Stimulated activated CD8-positive, alpha-beta memory T cell treated with anti-CD3 and anti-CD28 coated beads, Interleukin-4, amount 100 ng/mL, for 1 hour (primary cell): ENCODE data around the gene CLPTM1L.
"Not testable (repeated sequence)": the region's sequence is repeated elsewhere in the genome, so short reads cannot be mapped to it uniquely, and the experiment has no call there.

ENCODE experiments used
- DNase-seq, 2 donors: peaks; one replicate each; pipeline ENCODE4 v3.0.0-alpha.2; 2020; ENCODE audit warnings: low read depth in 2 of 2, low spot score in 1 of 2

Gene CLPTM1L

GRCh38 chr5:1278216-1278615 lies 66.7 kb downstream of the CLPTM1L start:
- no peak for DNase-seq

- DNase-seq, result no peak
These were observed 67.1 kb downstream of the CLPTM1L start for GRCh38 chr5:1277781-1278180.

- DNase-seq, result no peak
These were observed 67.6 kb downstream of the CLPTM1L start for GRCh38 chr5:1277331-1277730.

DNA sequence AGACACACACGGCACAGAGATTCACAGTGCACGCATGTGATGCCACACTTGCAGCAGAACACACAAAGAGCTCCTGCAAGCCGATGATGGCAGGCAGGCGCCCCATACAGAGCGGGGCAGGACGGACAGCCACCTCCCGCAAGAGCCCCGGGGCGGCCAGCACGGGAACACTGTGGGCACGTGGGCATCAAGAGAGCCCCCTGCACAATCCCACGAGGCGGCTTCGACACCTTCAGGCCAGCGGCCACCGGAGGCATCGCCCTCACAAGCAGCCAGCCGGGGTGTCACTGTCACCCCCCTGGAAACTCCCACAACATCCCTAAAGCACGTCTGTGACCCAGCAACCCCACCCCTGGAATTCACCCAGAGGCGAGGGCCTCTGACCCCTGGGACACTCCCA lies 68.0 kb downstream of the CLPTM1L start:
- no peak for DNase-seq

DNA sequence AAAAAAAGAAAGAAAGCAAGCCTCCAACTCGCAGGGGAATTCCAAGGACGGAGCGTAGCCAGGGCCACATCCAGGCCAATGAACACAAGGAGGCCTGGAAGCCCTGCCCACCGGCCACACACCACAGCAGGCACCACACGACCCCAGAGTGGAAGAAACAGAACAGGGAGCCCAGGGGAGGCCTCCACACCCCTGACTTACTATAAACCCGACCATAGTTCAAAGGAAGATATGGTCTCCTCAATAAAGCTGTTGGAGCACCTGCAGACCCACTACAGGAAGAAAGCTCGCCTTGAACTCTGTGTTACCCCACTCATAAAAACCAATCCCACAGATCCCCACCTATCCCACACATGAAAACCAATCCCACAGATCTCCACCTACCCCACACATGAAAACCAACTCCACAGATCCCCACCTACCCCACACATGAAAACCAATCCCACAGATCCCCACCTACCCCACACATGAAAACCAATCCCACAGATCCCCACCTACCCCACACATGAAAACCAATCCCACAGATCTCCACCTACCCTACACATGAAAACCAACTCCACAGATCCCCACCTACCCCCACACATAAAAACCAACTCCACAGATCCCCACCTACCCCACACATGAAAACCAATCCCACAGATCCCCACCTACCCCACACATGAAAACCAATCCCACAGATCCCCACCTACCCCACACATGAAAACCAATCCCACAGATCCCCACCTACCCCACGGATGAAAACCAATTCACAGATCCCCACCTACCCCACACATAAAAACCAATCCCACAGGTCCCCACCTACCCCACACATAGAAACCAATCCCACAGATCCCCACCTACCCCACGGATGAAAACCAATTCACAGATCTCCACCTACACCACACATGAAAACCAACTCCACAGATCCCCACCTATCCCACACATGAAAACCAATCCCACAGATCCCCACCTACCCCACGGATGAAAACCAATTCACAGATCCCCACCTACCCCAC lies 69.2 kb downstream of the CLPTM1L start:
- not testable (repeated sequence) for DNase-seq

- DNase-seq, result no peak
These were observed 70.4 kb downstream of the CLPTM1L start for GRCh38 chr5:1274471-1274870.

GRCh38 chr5:1273745-1274144 lies 71.2 kb downstream of the CLPTM1L start:
- DNase-seq, result no peak

DNA sequence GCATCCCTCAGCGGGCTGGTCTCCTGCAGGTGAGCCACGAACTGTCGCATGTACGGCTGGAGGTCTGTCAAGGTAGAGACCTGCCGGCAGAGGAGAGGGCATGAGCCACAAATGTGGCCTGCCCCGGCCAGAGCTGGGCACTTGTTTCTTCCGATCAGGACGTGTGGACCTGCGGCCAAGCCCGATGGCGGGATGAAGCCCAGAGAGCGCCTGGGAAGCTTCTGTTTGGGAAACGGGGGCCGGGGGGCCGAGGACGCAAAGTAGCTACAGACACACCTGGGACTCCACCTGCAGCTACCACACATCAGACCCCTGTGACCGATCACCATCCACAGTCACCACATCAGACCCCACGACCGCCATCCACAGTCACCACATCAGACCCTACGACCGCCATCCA lies 72.7 kb downstream of the CLPTM1L start:
- no peak for DNase-seq

GRCh38 chr5:1270933-1271914 lies 73.7 kb downstream of the CLPTM1L start:
- no peak for DNase-seq

DNA sequence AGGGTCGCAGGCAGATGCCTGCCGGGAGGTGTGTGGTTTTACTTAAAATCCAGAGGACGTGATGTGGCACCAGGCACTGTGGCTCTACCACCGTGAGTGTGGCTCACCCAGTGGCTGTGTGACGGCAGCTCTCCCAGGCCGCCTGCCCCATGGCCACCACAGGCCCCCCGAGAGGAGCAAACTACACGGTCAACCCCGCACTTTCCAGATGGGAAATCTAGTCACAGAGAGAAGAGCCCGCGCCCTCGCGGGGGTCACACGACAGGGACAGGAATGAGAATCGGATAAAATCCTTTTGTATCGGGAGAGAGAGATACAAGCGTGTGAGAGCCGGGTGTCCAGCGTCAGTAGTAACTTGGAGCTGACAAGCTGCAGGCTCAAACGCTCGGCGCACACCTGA lies 74.5 kb downstream of the CLPTM1L start:
- no peak for DNase-seq

DNA sequence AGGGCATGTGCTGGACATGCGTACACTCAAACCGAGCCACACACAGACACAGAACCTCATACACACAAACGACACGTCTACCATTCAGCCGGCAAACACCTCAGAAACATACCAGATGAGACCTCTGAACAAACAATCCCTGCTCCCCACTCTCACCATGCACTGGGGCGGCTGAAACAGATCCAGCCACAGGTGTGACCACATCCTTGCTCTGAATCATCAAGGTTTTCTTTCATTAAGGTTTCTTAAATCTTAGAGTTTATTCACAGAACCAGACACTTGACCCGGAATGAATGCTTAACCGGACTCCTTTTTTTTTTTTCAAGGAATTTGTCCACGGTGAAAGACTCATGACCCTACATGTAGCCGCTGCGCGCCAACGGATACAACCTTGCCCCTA lies 76.2 kb downstream of the CLPTM1L start:
- DNase-seq, result peak in 1 of 2 donors; percentile 25

DNA sequence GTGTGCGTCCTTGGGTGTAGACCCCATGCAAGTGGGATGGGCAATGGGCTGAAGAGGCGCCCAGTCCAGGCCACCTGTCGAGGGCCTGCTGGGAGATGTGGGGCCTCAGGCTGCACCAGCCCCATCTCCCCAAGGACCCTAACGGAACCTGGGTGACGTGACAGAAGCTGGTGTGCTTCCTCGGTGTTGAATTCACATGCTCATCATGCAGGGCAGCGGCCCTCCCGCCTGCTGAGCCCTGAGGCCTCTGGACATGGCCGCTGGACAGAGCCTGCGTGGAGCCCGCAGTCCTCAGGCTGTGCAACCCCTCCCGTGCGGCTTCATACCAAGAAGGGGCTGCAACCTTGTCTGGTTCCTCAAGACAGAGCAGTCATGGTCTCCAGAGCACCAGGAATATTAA lies 76.8 kb downstream of the CLPTM1L start:
- no peak for DNase-seq
